Amniotic stem cell (primary cell): ENCODE measurements around the gene DPP4.
"Not testable (repeated sequence)": the region's sequence is repeated elsewhere in the genome, so short reads cannot be mapped to it uniquely, and the experiment has no call there.

Experiments used
- DNase-seq: peaks from one replicate; lab custom pipeline; 2025; lab: John Stamatoyannopoulos, UW

DPP4 gene

GRCh38 chr2:161954103-161954502, 119.9 kb downstream of the DPP4 start:
- DNase-seq, result no peak

- DNase-seq, result not testable (repeated sequence)
These were observed 120.6 kb downstream of the DPP4 start for GRCh38 chr2:161953367-161953766.

- DNase-seq, result no peak
These were observed 121.2 kb downstream of the DPP4 start for GRCh38 chr2:161952783-161953191.

- no peak for DNase-seq
These were observed 126.2 kb downstream of the DPP4 start for GRCh38 chr2:161947836-161948235.

GRCh38 chr2:161947406-161947805, 126.6 kb downstream of the DPP4 start:
- DNase-seq, result no peak

GRCh38 chr2:161946489-161947107, 127.4 kb downstream of the DPP4 start:
- peak; percentile 12 for DNase-seq

- no peak for DNase-seq
These were observed 131.0 kb downstream of the DPP4 start for GRCh38 chr2:161943011-161943410.
